CD4-positive, CD25-positive, alpha-beta regulatory T cell (primary cell): ENCODE data around the gene SLC34A3. TPM values are rescaled to one million over a fixed set of nuclear protein-coding genes. Genes with fewer than 3 reads are reported as not detected.

Experiments used
- ATAC-seq, 2 donors: fragments of 150-1000 bp; cut with Tn5 transposase; one replicate each; pipeline ENCODE4 v1.10.0; 2021; ENCODE audit warnings: low read depth in 2 of 2, moderate number of reproducible peaks in 2 of 2, moderate library complexity in 1 of 2
- DNase-seq, 3 donors: peaks; one replicate each; pipeline versions ENCODE4 v3.0.0 to v3.0.0-alpha.2; 2012 to 2022; ENCODE audit warnings: mixed read lengths in 1 of 3
- H3K27ac ChIP-seq: one replicate; pipeline ENCODE4 v1.7.0; 2013; ENCODE audit warnings: mild to moderate bottlenecking, low read length; ENCODE audit not compliant: insufficient read depth, poor library complexity, severe bottlenecking
- H3K27me3 ChIP-seq: one replicate; pipeline ENCODE4 v1.7.0; 2013; ENCODE audit warnings: low read length; ENCODE audit not compliant: control insufficient read depth, insufficient read depth
- H3K36me3 ChIP-seq: one replicate; pipeline ENCODE4 v1.7.0; 2013; ENCODE audit warnings: mild to moderate bottlenecking, low read length, moderate library complexity; ENCODE audit not compliant: control insufficient read depth, insufficient read depth
- H3K4me1 ChIP-seq: 2 replicates; pipeline ENCODE4 v1.7.0; 2013; ENCODE audit warnings: mild to moderate bottlenecking, low read length; ENCODE audit not compliant: insufficient read depth, control insufficient read depth, poor library complexity, severe bottlenecking
- H3K4me3 ChIP-seq: one replicate; pipeline ENCODE4 v1.7.0; 2013; ENCODE audit warnings: low read depth, mild to moderate bottlenecking, low read length, moderate library complexity
- H3K9me3 ChIP-seq, 2 experiments: 1 replicate in 1 of 2; 2 replicates in 1 of 2; pipeline ENCODE4 v1.7.0; 2013; ENCODE audit warnings: low read length in 2 of 2, mild to moderate bottlenecking in 1 of 2, moderate library complexity in 1 of 2; ENCODE audit not compliant: control insufficient read depth in 2 of 2
- H3K27ac Mint-ChIP-seq, 3 donors: one replicate each; pipeline ENCODE4 v1.8.0; 2020 to 2022; ENCODE audit warnings: mild to moderate bottlenecking in 3 of 3, mixed read lengths in 3 of 3, moderate library complexity in 2 of 3
- H3K27me3 Mint-ChIP-seq: one replicate; pipeline ENCODE4 v1.8.0; 2022; ENCODE audit warnings: mild to moderate bottlenecking, mixed read lengths
- H3K36me3 Mint-ChIP-seq: one replicate; pipeline ENCODE4 v1.8.0; 2020; ENCODE audit warnings: mixed read lengths
- H3K4me1 Mint-ChIP-seq, 4 donors: one replicate each; pipeline ENCODE4 v1.8.0; 2020 to 2022; ENCODE audit warnings: mixed read lengths in 4 of 4, mild to moderate bottlenecking in 1 of 4
- H3K4me3 Mint-ChIP-seq, 4 donors: one replicate each; pipeline ENCODE4 v1.8.0; 2020 to 2022; ENCODE audit warnings: mild to moderate bottlenecking in 4 of 4, mixed read lengths in 4 of 4, moderate library complexity in 3 of 4
- H3K9me3 Mint-ChIP-seq, 7 donors: one replicate each; pipeline ENCODE4 v1.8.0; 2020 to 2022; ENCODE audit warnings: mixed read lengths in 7 of 7, mild to moderate bottlenecking in 3 of 7, moderate library complexity in 2 of 7
- polyA plus RNA-seq, 4 donors: library from polyadenylated mRNA; unstranded; fragments of 300-500 nt; fragmentation: Illumina TruSeq; gene quantifications; one replicate each; pipeline ENCODE4 v1.2.3, GENCODE V29; 2021
- total RNA-seq: library from RNA; stranded (reverse); gene quantifications from one replicate; pipeline ENCODE4 v1.2.3, GENCODE V29; 2022

Gene SLC34A3
- total and polyA plus RNA-seq, 5 donors from 2014 or later, result not detected

- H3K27ac ChIP-seq, result no peak overlapping the region
- peak overlapping the region in 1 of 3 donors; percentile 42 for H3K27ac Mint-ChIP-seq
- ATAC-seq, result no peak
- H3K9me3 Mint-ChIP-seq, result no peaks in the 10 kb centered on the region
- H3K4me3 ChIP-seq, result no peak overlapping the region
- no peaks in the 10 kb centered on the region for H3K36me3 ChIP-seq
- no peaks in the 10 kb centered on the region for H3K27me3 ChIP-seq
- no peaks in the 10 kb centered on the region for H3K36me3 Mint-ChIP-seq
- H3K4me1 Mint-ChIP-seq, result peaks cover 0 to 13% (median 7%) of the 10 kb centered on the region in 4 donors
- H3K4me1 ChIP-seq, result peaks cover 21% of the 10 kb centered on the region
- DNase-seq, result no peak
- peaks cover 5% of the 10 kb centered on the region for H3K27me3 Mint-ChIP-seq
- H3K4me3 Mint-ChIP-seq, result peak overlapping the region in 1 of 4 donors; percentile 32
- H3K9me3 ChIP-seq, result no peaks in the 10 kb centered on the region
Observed at GRCh38 chr9:137225699-137226331, 4.9 kb upstream of the SLC34A3 start.

- no peaks in the 10 kb centered on the region for H3K36me3 ChIP-seq
- Mint-ChIP-seq H3K27ac (no peak overlapping the region), H3K36me3 (no peaks in the 10 kb centered on the region), H3K9me3 (no peaks in the 10 kb centered on the region), H3K27me3 (peaks cover 5% of the 10 kb centered on the region), H3K4me1 (peaks cover 0 to 13% (median 7%) of the 10 kb centered on the region in 4 donors), H3K4me3 (peak overlapping the region in 1 of 4 donors; percentile 32)
- no peak overlapping the region for H3K4me3 ChIP-seq
- peaks cover 21% of the 10 kb centered on the region for H3K4me1 ChIP-seq
- H3K9me3 ChIP-seq, result no peaks in the 10 kb centered on the region
- H3K27me3 ChIP-seq, result no peaks in the 10 kb centered on the region
- DNase-seq (no peak), ATAC-seq (no peak)
- H3K27ac ChIP-seq, result no peak overlapping the region
Observed at GRCh38 chr9:137226338-137227053, 4.2 kb upstream of the SLC34A3 start.

- Mint-ChIP-seq H3K9me3 (no peaks in the 10 kb centered on the region), H3K4me3 (peak within 1 kb of the TSS in 1 of 4 donors; percentile 25), H3K27ac (peak within 1 kb of the TSS in 2 of 3 donors; percentile 23 to 96), H3K27me3 (peaks cover 5% of the 10 kb centered on the region), H3K36me3 (no peaks in the 10 kb centered on the region), H3K4me1 (peaks cover 0 to 13% (median 7%) of the 10 kb centered on the region in 4 donors)
- DNase-seq (peak; percentile 66 to 78 (median 77)), ATAC-seq (peak in 1 of 2 donors; percentile 28)
- Histone ChIP-seq H3K4me1 (peaks cover 20% of the 10 kb centered on the region), H3K27ac (no peak within 1 kb of the TSS), H3K4me3 (no peak within 1 kb of the TSS), H3K9me3 (no peaks in the 10 kb centered on the region), H3K27me3 (no peaks in the 10 kb centered on the region), H3K36me3 (no peaks in the 10 kb centered on the region)
Observed at GRCh38 chr9:137227054-137227852, 3.4 kb upstream of the SLC34A3 start, which contains the start of gene RNF224. Gene RNF224 (plus strand): TSS chr9:137227502. CDS start chr9:137228336, 834 bp downstream.

- Histone ChIP-seq H3K4me1 (peaks cover 12% of the 10 kb centered on the region), H3K27me3 (no peaks in the 10 kb centered on the region), H3K27ac (no peak overlapping the region), H3K4me3 (no peak overlapping the region), H3K36me3 (no peaks in the 10 kb centered on the region), H3K9me3 (no peaks in the 10 kb centered on the region)
- H3K9me3 Mint-ChIP-seq, result no peaks in the 10 kb centered on the region
- peaks cover 0 to 12% (median 6%) of the 10 kb centered on the region in 4 donors for H3K4me1 Mint-ChIP-seq
- ATAC-seq (no peak), DNase-seq (no peak)
- H3K4me3 Mint-ChIP-seq, result no peak overlapping the region
- H3K27ac Mint-ChIP-seq, result peak overlapping the region in 2 of 3 donors; percentile 23 to 96
- H3K36me3 Mint-ChIP-seq, result no peaks in the 10 kb centered on the region
- peaks cover 5% of the 10 kb centered on the region for H3K27me3 Mint-ChIP-seq
Observed at GRCh38 chr9:137227853-137228505, 2.7 kb upstream of the SLC34A3 start.

GRCh38 chr9:137228506-137228967 is 2.2 kb upstream of the SLC34A3 start:
- Mint-ChIP-seq H3K4me1 (peaks cover 0 to 8% (median 5%) of the 10 kb centered on the region in 4 donors), H3K36me3 (no peaks in the 10 kb centered on the region), H3K4me3 (no peak overlapping the region), H3K27me3 (peaks cover 5% of the 10 kb centered on the region), H3K9me3 (no peaks in the 10 kb centered on the region), H3K27ac (no peak overlapping the region)
- DNase-seq (no peak), ATAC-seq (no peak)
- H3K4me3 ChIP-seq, result no peak overlapping the region
- peaks cover 10% of the 10 kb centered on the region for H3K4me1 ChIP-seq
- no peaks in the 10 kb centered on the region for H3K27me3 ChIP-seq
- H3K9me3 ChIP-seq, result no peaks in the 10 kb centered on the region
- H3K27ac ChIP-seq, result no peak overlapping the region
- no peaks in the 10 kb centered on the region for H3K36me3 ChIP-seq

- DNase-seq (no peak), ATAC-seq (no peak)
- Mint-ChIP-seq H3K9me3 (no peaks in the 10 kb centered on the region), H3K27ac (no peak overlapping the region), H3K36me3 (no peaks in the 10 kb centered on the region), H3K4me3 (no peak overlapping the region), H3K27me3 (peaks cover 5% of the 10 kb centered on the region), H3K4me1 (peaks cover 0 to 6% (median 3%) of the 10 kb centered on the region in 4 donors)
- Histone ChIP-seq H3K9me3 (no peaks in the 10 kb centered on the region), H3K36me3 (no peaks in the 10 kb centered on the region), H3K27me3 (no peaks in the 10 kb centered on the region), H3K27ac (no peak overlapping the region), H3K4me1 (peaks cover 4% of the 10 kb centered on the region), H3K4me3 (no peak overlapping the region)
Observed at GRCh38 chr9:137228968-137229896, 1.5 kb upstream of the SLC34A3 start.
